ENCODE measurements around the gene PGGHG.

Gene PGGHG

DNA sequence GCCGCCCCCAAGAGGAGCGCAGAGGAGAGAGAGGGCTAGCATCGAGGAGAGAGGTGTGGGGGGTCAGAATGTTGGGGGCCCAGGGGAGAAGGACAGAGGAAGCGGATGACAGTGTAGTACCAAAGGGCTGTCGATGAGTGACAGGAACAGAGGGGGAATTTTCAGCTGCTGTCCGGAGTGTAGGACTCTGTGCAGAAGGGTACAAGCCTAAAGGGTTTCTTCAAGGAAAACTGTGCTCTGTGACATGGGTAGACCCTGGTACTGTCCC is 16.1 kb upstream of the PGGHG start:
- DNase-seq (ENCODE audit: low spot score), result no peak
- ChIA-PET CTCF (no interaction called here), POLR2A (ENCODE audit: low non-redundant PET) (no interaction called here)
- TF ChIP-seq, protein P1, sequence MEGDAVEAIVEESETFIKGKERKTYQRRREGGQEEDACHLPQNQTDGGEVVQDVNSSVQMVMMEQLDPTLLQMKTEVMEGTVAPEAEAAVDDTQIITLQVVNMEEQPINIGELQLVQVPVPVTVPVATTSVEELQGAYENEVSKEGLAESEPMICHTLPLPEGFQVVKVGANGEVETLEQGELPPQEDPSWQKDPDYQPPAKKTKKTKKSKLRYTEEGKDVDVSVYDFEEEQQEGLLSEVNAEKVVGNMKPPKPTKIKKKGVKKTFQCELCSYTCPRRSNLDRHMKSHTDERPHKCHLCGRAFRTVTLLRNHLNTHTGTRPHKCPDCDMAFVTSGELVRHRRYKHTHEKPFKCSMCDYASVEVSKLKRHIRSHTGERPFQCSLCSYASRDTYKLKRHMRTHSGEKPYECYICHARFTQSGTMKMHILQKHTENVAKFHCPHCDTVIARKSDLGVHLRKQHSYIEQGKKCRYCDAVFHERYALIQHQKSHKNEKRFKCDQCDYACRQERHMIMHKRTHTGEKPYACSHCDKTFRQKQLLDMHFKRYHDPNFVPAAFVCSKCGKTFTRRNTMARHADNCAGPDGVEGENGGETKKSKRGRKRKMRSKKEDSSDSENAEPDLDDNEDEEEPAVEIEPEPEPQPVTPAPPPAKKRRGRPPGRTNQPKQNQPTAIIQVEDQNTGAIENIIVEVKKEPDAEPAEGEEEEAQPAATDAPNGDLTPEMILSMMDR (conservative IDR thresholded peaks at IDR 0.05; ENCODE audit: low read depth), result no peak
- H3K27ac ChIP-seq, result no peak overlapping the region

- CTCF ChIA-PET, result no interaction called here
- POLR2A ChIA-PET (ENCODE audit: low non-redundant PET), result no interaction called here
- H3K27ac ChIP-seq, result no peak overlapping the region
- TF ChIP-seq, protein P1 (conservative IDR thresholded peaks at IDR 0.05; ENCODE audit: low read depth), result no peak
- DNase-seq (ENCODE audit: low spot score), result no peak
Observed at GRCh38 chr11:276219-276618, 12.7 kb upstream of the PGGHG start.

DNA sequence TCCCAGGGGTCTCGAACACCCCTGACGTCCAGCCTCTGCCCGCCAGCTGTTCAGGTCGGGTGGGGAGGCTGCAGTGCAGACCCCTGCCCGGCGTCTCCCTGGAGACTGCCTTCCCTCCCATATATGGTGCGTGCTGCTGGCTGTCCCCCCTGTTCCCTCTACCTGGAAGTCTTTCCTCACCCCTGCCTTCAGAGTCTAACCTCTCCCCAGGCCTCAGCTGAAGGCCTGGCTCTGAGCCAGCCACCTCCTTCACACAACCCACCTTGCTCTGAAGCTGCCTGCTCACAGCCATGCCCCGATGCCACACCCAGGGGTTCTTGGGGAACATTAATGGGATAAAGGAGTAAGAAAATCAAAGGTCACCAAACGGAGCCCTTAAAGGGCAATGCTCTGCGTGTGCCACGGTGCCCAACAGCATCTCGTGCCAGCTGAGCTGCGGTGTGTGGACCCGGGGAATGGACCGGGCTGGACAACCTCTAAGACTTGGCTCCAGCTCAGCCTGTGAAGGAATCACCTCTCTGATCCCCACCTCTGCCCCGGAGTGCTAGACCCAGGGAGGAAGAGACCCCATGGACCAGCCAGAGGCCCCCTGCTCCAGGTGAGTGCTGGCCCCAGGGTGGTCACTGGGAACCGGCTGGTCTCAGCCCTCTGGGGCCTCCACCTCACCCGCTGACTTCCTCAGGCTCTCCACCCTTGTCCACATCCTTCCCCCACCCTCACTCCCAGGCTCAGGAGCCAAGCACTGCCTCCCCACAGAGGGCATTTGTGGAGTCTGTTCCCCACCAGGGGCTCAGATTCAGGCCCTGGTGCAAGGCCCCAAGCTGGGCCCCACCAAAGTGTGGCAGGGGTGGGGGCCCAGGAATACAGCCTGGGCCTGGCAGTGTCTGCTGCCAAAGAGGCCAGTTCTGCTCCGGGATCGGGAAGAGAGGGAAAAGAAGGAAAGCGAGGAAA is 10.7 kb upstream of the PGGHG start, which contains the start of gene NLRP6:
Gene NLRP6 (plus strand): TSS at position 407 of the 951 bp plus-strand sequence. CDS start 163 bp downstream, at position 570.
- DNase-seq (ENCODE audit: low spot score), result no peak
- H3K27ac ChIP-seq, result no peak within 1 kb of the TSS
- ChIA-PET CTCF (interaction anchor here (0.6 to 0.7 kb wide), 2 partner anchors 8 to 20 kb away, joined by 3 read pairs; no protein-coding TSS in a partner anchor), POLR2A (ENCODE audit: low non-redundant PET) (no interaction called here)
- TF ChIP-seq, protein P1 (conservative IDR thresholded peaks at IDR 0.05; ENCODE audit: low read depth), result no peak

DNA sequence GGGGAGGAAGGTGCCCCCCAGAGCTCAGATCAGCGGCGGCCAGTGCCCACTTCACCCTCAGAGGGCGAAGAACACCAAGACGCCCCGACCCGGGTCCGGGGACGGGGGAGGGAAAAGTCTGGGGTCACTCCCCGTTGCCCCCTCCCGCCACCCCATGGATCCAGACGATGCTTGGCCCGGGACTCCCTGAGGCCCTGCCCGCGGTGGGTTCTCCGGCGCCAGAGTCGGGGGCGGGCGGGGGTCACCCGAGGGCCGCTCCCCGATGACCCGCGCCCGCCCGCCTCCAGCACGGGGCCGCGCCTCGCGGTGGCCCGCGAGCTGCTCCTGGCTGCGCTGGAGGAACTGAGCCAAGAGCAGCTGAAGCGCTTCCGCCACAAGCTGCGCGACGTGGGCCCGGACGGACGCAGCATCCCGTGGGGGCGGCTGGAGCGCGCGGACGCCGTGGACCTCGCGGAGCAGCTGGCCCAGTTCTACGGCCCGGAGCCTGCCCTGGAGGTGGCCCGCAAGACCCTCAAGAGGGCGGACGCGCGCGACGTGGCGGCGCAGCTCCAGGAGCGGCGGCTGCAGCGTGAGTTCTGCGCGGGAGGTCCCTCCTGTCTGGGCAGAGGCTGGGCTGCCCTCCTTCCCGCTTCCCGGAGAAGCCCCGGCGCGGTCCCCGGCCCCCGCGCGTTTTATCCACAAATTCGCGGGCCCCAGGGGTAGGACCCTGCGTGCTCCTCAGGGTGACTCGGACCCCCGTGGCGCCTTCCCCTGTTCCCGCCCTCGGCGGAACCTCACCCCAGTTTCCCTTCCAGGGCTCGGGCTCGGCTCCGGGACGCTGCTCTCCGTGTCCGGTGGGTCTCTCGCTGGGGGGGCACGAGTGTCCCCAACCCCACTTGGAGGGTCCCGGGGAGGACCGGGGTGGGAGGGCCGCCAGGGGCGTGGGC is 9.6 kb upstream of the PGGHG start:
- TF ChIP-seq, protein P1 (conservative IDR thresholded peaks at IDR 0.05; ENCODE audit: low read depth), result no peak
- no peak for DNase-seq (ENCODE audit: low spot score)
- POLR2A ChIA-PET (ENCODE audit: low non-redundant PET), result no interaction called here
- no peak overlapping the region for H3K27ac ChIP-seq
- CTCF ChIA-PET, result interaction anchor here (0.5 to 0.7 kb wide), 2 partner anchors 14 to 21 kb away, joined by 3 to 5 read pairs; no protein-coding TSS in a partner anchor

- CTCF ChIA-PET, result interaction anchor here (0.5 to 0.8 kb wide), 2 partner anchors 13 to 15 kb away, joined by 3 to 5 read pairs; no protein-coding TSS in a partner anchor
- POLR2A ChIA-PET (ENCODE audit: low non-redundant PET), result interaction anchor here (0.7 kb wide), 1 partner anchor 82 kb away, joined by 8 read pairs; no protein-coding TSS in a partner anchor
- TF ChIP-seq, protein P1 (conservative IDR thresholded peaks at IDR 0.05; ENCODE audit: low read depth), result no peak
- no peak for DNase-seq (ENCODE audit: low spot score)
- no peak overlapping the region for H3K27ac ChIP-seq
Observed at GRCh38 chr11:279966-280705, 8.8 kb upstream of the PGGHG start.

Measured in RWPE1 (cell line).